Tongue (tissue), 2 donors: ENCODE measurements around the gene TMPRSS15. TPM values are rescaled to one million over a fixed set of nuclear protein-coding genes. Genes with fewer than 3 reads are reported as not detected.
"Not testable (repeated sequence)": the region's sequence is repeated elsewhere in the genome, so short reads cannot be mapped to it uniquely, and the experiment has no call there.

Experiments
- DNase-seq: peaks from one replicate; pipeline ENCODE4 v3.0.0-alpha.2; 2015
- total RNA-seq: library from RNA; depleted of rRNA; stranded (reverse); fragments of >200 nt; gene quantifications from one replicate; pipeline ENCODE4 v1.2.3, GENCODE V29; 2014

The TMPRSS15 gene
- total RNA-seq = not detected

DNA sequence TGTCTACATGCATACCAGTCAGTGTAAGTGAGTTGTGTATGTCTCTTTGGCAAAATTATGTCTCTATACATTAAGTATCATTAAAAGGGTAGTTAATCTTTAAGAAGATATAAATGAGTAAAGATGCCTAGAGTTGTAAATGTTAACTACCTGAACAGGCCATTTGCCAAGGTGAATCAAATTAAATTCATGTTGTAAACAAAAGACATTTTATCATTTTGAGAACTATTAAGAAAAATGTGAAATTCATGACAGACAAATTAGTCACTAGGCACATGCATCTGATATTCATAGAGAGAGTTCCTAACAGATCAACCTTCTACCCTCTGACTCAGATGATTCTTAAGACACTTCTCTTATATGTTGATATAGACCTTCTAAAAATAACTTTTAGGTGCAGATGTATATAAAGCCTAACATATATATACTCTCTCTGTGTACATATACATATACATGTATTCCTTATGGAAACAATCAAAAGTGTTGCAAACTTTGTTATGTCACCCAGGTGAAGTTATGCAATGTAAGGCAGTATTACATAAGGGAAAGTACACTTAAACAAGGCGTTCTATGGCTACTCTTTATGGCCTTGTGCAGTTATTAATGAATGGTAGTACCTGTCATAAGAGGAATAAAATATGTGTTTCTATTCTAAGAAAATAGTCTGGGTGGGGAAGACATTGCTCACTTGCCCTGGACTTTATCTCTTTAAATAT is at the start of gene TMPRSS15:
TMPRSS15 (minus strand) TSS at position 51 of the 716 bp plus-strand sequence. CDS start 163 bp downstream, outside the sequence.
- DNase-seq = no peak

DNA sequence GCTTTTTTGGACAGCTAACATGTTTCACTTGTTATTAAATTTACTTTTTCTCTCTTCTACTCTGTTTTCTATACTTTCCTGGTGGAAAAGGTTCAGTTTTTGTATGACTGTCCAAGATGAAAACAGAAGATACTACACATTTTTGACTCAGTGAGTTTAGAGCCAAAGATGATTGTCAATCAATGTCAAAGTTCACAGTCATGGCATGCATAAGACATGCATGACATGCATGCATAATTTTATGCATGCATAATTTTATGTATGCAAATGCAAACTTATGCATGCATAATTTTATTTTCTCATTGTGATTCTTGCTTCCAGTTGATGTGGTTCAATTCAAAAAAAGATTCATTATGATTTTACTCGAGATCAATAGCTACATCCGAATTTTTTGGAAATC is 48.1 kb upstream of the TMPRSS15 start:
- no peak for DNase-seq

DNA sequence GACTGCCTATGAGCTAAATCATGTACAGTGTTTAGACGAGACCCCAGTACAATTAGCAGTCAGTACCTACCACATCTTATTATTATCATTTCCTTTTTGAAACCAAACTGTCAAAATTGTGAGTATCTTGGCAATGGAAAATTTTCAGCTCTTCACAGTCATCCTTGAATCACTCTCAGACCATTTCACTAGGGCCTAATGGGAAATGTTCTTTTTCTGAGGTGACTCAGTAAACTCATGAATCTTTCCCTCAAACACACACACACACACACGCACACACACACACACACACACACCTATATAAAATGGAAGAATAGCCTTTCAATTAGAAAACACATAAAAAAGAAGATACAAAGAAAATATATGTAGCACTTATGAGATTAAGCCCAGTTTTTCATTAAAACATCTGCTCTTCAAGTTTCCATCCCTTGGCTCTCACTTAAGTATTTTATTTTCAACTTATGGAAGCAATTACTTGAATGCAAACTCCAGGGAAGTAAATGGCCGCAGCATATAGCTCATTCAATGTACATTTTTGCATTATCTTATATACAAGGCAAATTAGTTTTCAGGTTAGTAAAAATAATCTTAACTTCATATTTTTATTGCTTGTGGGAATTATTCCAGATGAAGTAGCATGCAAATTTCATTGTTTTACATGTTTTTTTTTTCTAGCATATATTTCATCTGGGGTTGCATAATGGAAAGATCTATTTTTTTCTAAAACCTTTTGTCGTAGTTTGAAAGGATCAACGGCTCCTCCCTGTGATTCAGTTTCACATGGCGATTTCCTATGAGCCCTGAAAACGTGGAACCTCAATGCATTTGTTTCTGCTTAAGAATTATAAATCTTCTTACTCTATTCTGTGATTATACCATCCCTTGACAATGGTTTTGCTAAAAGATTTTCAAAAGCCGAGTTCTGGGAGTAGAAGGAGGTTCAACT is 46.3 kb upstream of the TMPRSS15 start:
- peak; percentile 45 for DNase-seq

DNA sequence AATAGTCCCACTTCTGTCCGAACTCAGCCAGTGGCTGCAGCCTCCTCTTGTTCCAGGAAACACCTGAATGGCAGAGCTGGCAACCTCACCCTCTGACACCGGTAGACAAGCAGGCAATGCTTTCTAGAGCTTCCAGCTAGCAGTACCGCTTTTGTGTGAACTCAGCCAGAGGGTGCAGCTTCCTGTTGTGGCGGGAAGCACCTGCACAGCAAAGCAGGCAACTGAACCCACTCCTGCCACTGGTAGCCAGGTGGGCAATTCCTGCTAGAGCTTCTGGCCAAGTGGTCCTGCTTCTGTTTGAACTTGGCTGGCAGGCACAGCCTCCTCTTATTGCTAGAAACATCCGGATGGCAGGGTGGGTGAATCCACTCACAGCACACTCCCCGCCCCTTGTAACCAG is 40.1 kb upstream of the TMPRSS15 start:
- no peak for DNase-seq

DNA sequence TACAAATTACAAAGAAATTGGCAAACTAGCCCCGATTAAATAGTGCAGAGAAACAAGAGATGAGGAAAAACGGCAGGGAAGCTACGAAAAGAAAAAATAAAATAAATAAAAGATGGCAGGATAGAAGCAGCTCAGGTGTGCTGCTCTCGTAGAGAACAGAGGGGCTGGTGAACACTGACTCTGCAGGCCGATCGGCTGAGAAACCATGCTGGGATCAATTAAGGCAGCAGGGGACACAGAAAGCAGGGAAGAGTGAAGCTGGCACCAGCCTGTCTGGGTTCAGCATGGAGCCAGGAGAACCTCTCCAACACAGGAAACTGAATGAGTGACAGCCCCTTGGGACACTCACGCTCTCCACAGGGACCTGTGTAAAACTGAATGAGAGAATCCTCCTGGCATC is 39.5 kb upstream of the TMPRSS15 start:
- DNase-seq = no peak

DNA sequence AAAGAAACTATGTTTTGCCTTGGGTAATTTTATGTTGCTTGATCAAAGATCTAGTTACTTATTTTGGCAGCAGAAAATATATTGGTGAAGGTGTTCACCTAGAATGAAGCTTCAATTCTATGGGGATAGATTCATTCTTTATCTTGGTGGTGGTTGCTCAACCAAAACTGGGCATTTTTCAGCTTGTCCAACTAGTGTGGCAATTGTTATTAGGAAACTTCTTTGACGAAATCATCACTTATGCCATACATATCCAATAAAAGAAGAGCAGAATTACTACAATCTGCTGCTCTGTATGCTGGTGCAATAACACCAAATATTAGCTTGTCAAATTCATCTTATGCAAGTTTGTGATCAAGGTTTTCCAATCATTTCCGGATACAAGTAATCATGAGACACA is 26.8 kb upstream of the TMPRSS15 start:
- no peak for DNase-seq

DNA sequence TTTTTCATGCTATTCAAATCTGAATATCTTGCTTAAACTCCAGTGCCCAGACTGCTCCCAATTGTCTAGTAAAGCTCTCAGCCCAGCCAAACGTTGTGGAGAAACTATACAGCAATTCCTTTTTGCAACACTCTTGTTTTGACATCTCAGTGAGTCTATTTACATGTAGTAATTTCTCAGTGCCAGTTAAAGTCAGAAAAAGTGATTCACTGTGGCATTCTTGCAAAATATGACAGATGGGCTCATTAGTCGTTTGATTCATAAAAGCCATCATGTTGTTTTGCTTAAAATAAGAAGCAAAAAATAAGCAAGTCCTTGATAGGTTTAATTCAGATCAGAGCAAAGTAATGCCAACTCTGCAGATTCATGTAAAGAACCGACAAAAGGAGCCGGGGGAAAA is 20.7 kb upstream of the TMPRSS15 start:
- no peak for DNase-seq

DNA sequence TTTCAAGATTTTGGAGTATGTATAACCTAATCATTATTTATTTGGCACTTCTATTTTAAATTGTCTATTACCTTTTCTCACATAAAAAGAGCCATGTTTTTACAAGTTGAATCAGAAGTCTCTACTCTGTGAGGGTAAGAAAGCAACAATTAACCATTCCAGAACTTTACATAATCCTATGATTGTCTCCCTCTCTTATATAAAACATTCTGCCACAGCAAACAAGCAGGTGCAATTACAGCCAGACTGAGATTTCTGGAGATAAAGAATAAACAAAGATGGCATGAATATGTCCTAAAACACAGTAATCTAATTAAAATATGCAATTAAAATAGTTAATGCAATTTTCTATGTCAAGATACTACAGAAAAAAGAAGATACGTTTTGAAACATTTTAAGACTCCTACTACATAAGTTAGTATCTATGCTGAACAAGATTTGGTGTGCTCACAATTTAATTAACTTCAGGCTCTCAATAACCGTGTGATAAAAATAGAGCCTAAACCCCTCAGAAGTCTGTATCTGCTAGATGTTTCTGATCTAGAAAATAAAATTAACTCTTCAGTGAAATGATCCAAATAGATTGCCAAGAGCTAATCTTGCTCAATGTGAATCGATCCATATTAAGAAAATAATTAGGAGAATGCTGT is 13.7 kb upstream of the TMPRSS15 start:
- DNase-seq = no peak

GRCh38 chr21:18411565-18411964 is 8.0 kb upstream of the TMPRSS15 start:
- DNase-seq = no peak

GRCh38 chr21:18409579-18409978 is 6.0 kb upstream of the TMPRSS15 start:
- DNase-seq = no peak

DNA sequence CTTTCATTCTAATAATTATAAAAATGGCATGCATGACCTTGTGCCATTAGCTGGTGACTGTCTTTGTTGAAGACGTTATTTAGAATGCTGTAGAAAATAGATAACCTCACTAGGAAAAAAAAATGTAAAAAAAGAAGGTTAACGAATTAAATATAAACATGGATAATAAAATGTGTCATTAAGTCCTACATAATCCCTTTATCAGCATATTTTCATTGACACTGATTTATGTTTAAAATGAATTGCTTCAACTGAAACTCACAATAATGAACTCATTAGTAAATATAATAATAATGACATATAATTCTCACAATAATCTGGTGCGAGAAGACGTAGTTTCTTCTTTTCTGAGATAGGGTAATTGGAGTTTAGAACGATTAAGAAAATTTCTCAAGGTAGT is 4.7 kb downstream of the TMPRSS15 start:
- DNase-seq = no peak

- no peak for DNase-seq
Measured at GRCh38 chr21:18387994-18388393, 15.6 kb downstream of the TMPRSS15 start.

DNA sequence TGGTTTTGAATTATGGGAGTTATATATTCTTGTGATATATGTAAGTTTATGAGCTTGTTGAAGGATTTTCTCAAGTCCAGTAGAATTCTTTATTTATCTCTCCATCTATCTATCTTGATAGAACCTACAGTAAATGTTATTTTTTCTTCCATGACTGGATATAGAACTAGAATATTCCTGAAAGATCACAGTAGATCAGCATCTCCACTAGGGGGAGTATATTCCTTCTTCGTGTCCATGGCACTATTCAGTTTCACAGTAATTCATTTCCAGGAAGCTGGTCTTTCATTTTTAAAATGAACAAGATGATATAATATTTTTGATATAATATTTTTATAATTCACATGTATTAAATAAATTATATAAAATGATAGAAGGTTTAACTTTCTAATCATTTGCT is 18.8 kb downstream of the TMPRSS15 start:
- DNase-seq = peak; percentile 6

DNA sequence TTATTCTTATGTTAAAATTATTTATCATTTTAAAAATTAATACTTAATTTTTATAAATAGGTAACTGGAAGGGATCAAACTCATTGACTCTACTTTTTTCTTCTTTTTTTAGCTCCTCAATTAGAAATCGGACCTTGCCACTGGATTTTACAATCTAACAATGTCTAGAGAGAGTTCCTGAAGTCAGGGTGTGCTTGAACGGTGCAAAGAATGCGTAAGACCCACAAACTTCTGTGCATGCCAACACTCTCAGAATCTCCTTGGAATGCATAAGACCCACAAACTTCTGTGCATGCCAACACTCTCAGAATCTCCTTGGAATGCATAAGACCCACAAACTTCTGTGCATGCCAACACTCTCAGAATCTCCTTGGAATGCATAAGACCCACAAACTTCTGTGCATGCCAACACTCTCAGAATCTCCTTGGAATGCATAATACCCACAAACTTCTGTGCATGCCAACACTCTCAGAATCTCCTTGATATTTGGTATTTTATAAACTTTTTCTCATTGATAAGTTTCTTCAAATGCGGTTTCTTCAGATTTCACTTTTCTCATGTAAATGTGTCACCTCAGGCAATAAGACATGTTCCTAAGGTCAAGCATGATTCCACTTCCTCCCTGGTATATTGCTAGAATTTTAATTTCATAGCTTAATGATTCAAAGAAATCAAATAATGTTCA is 20.5 kb downstream of the TMPRSS15 start:
- DNase-seq = not testable (repeated sequence)

DNA sequence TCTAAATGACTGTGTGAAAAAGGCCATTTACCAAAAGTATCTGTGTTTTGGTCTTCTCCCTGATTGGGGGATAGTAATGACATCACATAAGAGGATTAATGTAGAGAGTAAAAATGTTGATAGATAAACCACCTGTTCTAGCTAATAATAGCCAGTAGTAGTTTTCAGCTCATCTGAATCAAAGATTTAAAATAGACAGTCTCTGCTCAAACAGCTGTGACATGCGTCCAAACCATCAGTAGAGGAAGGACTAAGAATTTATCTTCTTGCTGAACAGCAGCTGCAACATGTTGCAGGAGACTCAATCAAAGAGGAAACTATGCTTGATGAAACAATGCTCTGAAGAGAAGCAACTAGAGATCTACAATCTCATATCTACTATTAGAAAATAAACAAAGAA is 21.4 kb downstream of the TMPRSS15 start:
- DNase-seq = peak; percentile 31

- no peak for DNase-seq
Measured at GRCh38 chr21:18373606-18374005, 30.0 kb downstream of the TMPRSS15 start.

DNA sequence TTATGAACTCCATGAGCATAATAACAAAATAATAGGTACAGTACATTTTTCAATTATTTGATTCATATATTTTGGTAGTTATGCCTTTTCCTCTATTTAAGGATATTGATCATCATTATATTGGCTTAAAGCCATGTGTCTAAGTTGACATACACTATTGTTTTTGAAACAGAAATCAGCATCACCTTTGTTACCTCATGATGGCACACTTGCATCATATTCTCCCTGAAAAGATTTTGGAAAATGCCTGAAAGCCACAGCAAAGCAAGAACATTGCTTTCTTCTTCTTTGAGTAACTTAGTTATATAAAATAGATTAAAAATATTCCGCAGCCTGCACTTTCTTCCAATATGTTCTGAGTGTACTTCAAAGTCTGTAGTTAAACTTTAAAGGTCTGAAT is 33.3 kb downstream of the TMPRSS15 start:
- no peak for DNase-seq

DNA sequence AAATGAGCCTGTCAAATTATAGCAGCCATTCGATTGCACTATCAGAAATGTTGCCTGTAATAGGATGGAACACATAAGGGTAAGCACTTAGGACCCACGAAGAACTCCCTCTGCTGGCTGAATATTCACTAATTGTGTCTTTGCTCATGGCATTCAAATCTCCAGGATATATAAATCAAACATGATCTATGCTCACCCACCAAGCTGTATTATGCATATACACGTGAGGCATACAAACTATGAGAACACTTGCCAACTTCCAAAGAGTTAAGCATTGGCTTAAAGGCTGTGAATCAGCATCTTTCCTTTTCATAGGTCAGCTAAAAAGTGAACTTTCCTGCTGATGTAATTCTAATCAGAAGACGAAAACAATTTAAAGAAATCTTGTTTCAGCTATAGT is 34.5 kb downstream of the TMPRSS15 start:
- DNase-seq = peak; percentile 57

GRCh38 chr21:18368205-18368604 is 35.4 kb downstream of the TMPRSS15 start:
- DNase-seq = no peak

- no peak for DNase-seq
Measured at GRCh38 chr21:18356801-18357200, 46.8 kb downstream of the TMPRSS15 start.

DNA sequence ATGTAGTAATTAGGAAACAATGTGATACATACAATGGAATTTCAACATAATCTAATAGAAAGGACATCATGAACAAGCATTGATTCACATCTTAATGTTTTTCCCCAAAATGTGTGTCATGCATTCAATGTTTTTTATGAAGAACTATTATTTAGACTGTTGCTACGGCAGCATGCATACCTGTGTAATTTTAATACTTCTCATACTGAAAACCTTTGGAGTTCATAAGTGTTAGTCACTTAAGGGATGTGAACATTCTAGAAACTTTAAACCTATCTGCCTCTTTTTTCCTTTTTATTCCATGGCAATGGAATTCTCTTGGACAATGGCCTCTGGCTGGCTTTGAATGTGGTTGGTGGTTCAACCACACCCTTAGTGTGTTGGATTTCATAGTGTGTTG is 48.6 kb downstream of the TMPRSS15 start:
- no peak for DNase-seq

DNA sequence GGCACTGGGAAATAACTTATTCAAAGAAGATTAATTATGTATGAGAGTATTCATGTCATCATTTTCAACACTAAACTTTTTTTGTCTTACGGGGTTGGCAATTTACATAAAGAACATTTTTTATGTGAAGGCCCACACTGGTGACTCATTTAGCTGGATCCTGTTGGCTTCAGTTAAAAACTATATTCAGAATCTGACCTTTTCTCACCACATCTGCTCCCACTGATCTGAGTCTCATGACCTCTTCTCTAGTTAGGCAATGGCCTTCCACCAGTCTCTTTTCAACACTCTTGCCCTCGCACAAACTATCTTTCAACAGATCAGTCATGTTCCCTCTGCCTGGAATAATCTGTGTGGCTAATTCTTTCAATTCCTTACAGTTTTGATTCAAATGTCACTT is 53.4 kb downstream of the TMPRSS15 start:
- DNase-seq = no peak
